GM12878 (cell line): ENCODE measurements around the gene EDC4. TPM values are rescaled to one million over a fixed set of nuclear protein-coding genes. Genes with fewer than 3 reads are reported as not detected.

Source experiments
- ATAC-seq: fragments of 200-7000 bp; cut with Tn5 transposase; 3 replicates; pipeline ENCODE4 v1.9.1; 2020; ENCODE audit warnings: mild to moderate bottlenecking, moderate library complexity
- BruUV-seq: library from RNA; stranded (reverse); fragments of 400-500 nt; replicated peaks from 2 replicates; lab custom pipeline; 2021; lab: Mats Ljungman, UMichigan
- CTCF ChIA-PET: fragments of 300-600 bp; sonication (Branson Sonifier 250); formaldehyde crosslinking; extraction: SDS; loops from one replicate; lab custom pipeline; 2021; ENCODE audit warnings: inconsistent platforms; lab: Yijun Ruan, JAX
- POLR2A ChIA-PET: fragments of 350-600 bp; formaldehyde crosslinking; extraction: SDS; loops from one replicate; lab custom pipeline; 2021; ENCODE audit warnings: inconsistent platforms; lab: Charles Lee
- RAD21 ChIA-PET: fragments of 300-600 bp; sonication (Branson Sonifier 250); formaldehyde crosslinking; loops from one replicate; lab custom pipeline; 2023; ENCODE audit warnings: antibody characterized with exemption; ENCODE audit not compliant: unreplicated experiment; lab: Charles Lee
- SMC1A ChIA-PET: fragments of 300-600 bp; sonication (Branson Sonifier 250); formaldehyde crosslinking; loops from one replicate; lab custom pipeline; 2023; ENCODE audit not compliant: unreplicated experiment, uncharacterized antibody; lab: Charles Lee
- DNase-seq: peaks from one replicate; pipeline ENCODE4 v3.0.0-alpha.2; 2011; ENCODE audit warnings: low read depth, low spot score
- FAIRE-seq: peaks from 3 replicates; lab custom pipeline; 2011; peaks lifted over from hg19 to GRCh38; lab: Jason Lieb, UNC
- H2AFZ ChIP-seq: 2 replicates; pipeline ENCODE4 v1.6.0; 2011; ENCODE audit warnings: low read depth, low read length, control low read depth; ENCODE audit not compliant: control insufficient read depth
- H3K27ac ChIP-seq: 2 replicates; pipeline ENCODE4 v1.5.1; 2011; ENCODE audit warnings: control low read depth; ENCODE audit not compliant: control insufficient read depth, insufficient read depth
- H3K27me3 ChIP-seq, 2 experiments: replicated peaks in 1 of 2; 2 replicates each; pipeline versions ENCODE4 v1.6.0 to v1.6.1; 2011; ENCODE audit warnings: low read length in 1 of 2; ENCODE audit not compliant: control insufficient read depth in 2 of 2, insufficient read depth in 2 of 2
- H3K36me3 ChIP-seq, 2 experiments: 2 replicates each; pipeline ENCODE4 v1.5.1; 2011; ENCODE audit warnings: low read length in 1 of 2; ENCODE audit not compliant: control insufficient read depth in 2 of 2, insufficient read depth in 2 of 2
- H3K4me1 ChIP-seq: 2 replicates; pipeline ENCODE4 v1.6.1; 2011; ENCODE audit warnings: mild to moderate bottlenecking, low read length, moderate library complexity, mixed read lengths; ENCODE audit not compliant: control insufficient read depth, insufficient read depth
- H3K4me2 ChIP-seq: 2 replicates; pipeline ENCODE4 v1.6.0; 2011; ENCODE audit warnings: control low read depth; ENCODE audit not compliant: control insufficient read depth, insufficient read depth
- H3K4me3 ChIP-seq: fragments of 200-600 bp; sonication (generic); 2 replicates; pipeline ENCODE4 v1.5.1; 2016
- H3K79me2 ChIP-seq: 2 replicates; pipeline ENCODE4 v1.6.0; 2011; ENCODE audit warnings: low read length; ENCODE audit not compliant: control insufficient read depth, insufficient read depth
- H3K9ac ChIP-seq: 2 replicates; pipeline ENCODE4 v1.8.0; 2011; ENCODE audit warnings: low read length, control low read depth, mixed read lengths; ENCODE audit not compliant: control insufficient read depth, insufficient read depth
- H3K9me3 ChIP-seq: replicated peaks from 3 replicates; pipeline ENCODE4 v1.5.1; 2011; ENCODE audit warnings: mild to moderate bottlenecking, low read length; ENCODE audit not compliant: control insufficient read depth, insufficient read depth
- H4K20me1 ChIP-seq: 2 replicates; pipeline ENCODE4 v1.6.0; 2011; ENCODE audit not compliant: control insufficient read depth, insufficient read depth
- ATF7 ChIP-seq: fragments of 450-650 bp; IDR thresholded peaks from 2 replicates; pipeline ENCODE4 v1.6.1; 2016; ENCODE audit warnings: low read depth, mild to moderate bottlenecking
- CBX3 ChIP-seq: fragments of 200-600 bp; sonication (generic); IDR thresholded peaks from 2 replicates; pipeline ENCODE4 v1.6.1; 2016; ENCODE audit warnings: low read depth, borderline replicate concordance
- ZBTB40 ChIP-seq: fragments of 450-650 bp; IDR thresholded peaks from 2 replicates; pipeline ENCODE4 v1.6.1; 2016; ENCODE audit warnings: mild to moderate bottlenecking, moderate library complexity, borderline replicate concordance
- WGBS: methylation state at CpG from one replicate; pipeline ENCODE4 v1.1.6; 2016; ENCODE audit warnings: low lambda C conversion rate; ENCODE audit not compliant: insufficient replicate concordance, insufficient coverage; ENCODE audit errors: missing lambda C conversion rate; 5-methylcytosine and 5-hydroxymethylcytosine counted together
- in situ Hi-C: fragments of 300-500 bp; cut with MboI; formaldehyde crosslinking; loops from 9 replicates; pipeline ENCODE4 v1.14.3; 2018; ENCODE audit warnings: mixed read lengths
- intact Hi-C: fragments of 100-400 bp; cut with micrococcal nuclease; formaldehyde crosslinking; loops from one replicate; pipeline ENCODE4 v1.14.2; 2022; ENCODE audit not compliant: unreplicated experiment
- polyA plus RNA-seq, 11 experiments: library from polyadenylated mRNA; depleted of rRNA in 4 of 11; unstranded in 6 of 11; stranded (reverse) in 5 of 11; fragments of >200 nt; fragmentation: Nextera tagmentation in 4 of 11; fragmentation: Illumina TruSeq in 1 of 11; extraction: Ambion mirVana in 4 of 11; extraction: Trizol in 1 of 11; gene quantifications; 1 replicate in 1 of 11; 2 replicates in 10 of 11; pipeline versions ENCODE4 v1.2.1 to v1.2.3, GENCODE V29; 2011 to 2016; ENCODE audit warnings: inconsistent platforms in 2 of 11, missing spikeins in 2 of 11, low read depth in 1 of 11
- total RNA-seq, 4 experiments: library from RNA; depleted of rRNA in 3 of 4; stranded (reverse); fragments of >200 nt in 3 of 4; fragmentation: Illumina TruSeq in 1 of 4; extraction: Trizol in 1 of 4; gene quantifications; 2 replicates each; pipeline versions ENCODE4 v1.2.1 to v1.2.3, GENCODE V29; 2013 to 2021

EDC4 gene
- total and polyA plus RNA-seq, 10 of the 15 experiments (the other 5 are each of a cell fraction or from before 2014, with no cell fraction given), result 1.2 to 86.0 (median 53.4) TPM

GRCh38 chr16:67869653-67870052 lies 3.2 kb upstream of the EDC4 start (continued):
- no peak for TF ChIP-seq ZBTB40

GRCh38 chr16:67871256-67871655 lies 1.6 kb upstream of the EDC4 start:
- no peak overlapping the region for H3K27ac ChIP-seq
- no peak for ATAC-seq
- DNase-seq, result no peak
- BruUV-seq, result no TSS peak
- no peak for FAIRE-seq
- SMC1A ChIA-PET, result interaction anchor here (0.6 to 1.3 kb wide), 2 partner anchors 23 to 36 kb away, joined by 3 read pairs; no protein-coding TSS in a partner anchor
- no peak overlapping the region for H3K4me3 ChIP-seq
- H2AFZ ChIP-seq, result no peak overlapping the region
- peaks cover 9% of the 10 kb centered on the region for H3K4me1 ChIP-seq
- POLR2A ChIA-PET, result interaction anchor here (0.5 to 2.0 kb wide), 4 partner anchors 31 to 181 kb away, joined by 3 to 5 read pairs (median 4); partner anchors contain the start of gene SLC12A4
- H4K20me1 ChIP-seq, result peaks cover 4% of the 10 kb centered on the region; the same call in 1 of the 2 replicates
- in situ Hi-C loops, result no loop called here
- H3K9ac ChIP-seq, result no peak overlapping the region
- WGBS, result 65% methylated on average over 3 of the region's 3 CpGs
- H3K9me3 ChIP-seq, result no peaks in the 10 kb centered on the region
- peaks cover 10 to 28% of the 10 kb centered on the region in 2 experiments for H3K36me3 ChIP-seq
- CTCF ChIA-PET, result interaction anchor here (1.0 to 1.4 kb wide), 3 partner anchors 16 to 55 kb away, joined by 3 to 5 read pairs (median 3); no protein-coding TSS in a partner anchor
- TF ChIP-seq CBX3, result no peak
- TF ChIP-seq ATF7, result no peak
- RAD21 ChIA-PET, result interaction anchor here (0.9 kb wide), 1 partner anchor 27 kb away, joined by 3 read pairs; no protein-coding TSS in a partner anchor
- H3K79me2 ChIP-seq, result peaks cover 28% of the 10 kb centered on the region
- intact Hi-C loops, result no loop called here
- no peak overlapping the region for H3K4me2 ChIP-seq
- no peaks in the 10 kb centered on the region for H3K27me3 ChIP-seq
